C4-2B (cell line): ENCODE results near the gene LRRC8E.

Experiments
- ZFX ChIP-seq: fragments of 450-650 bp; IDR thresholded peaks from 2 replicates; pipeline ENCODE4 v1.6.1; 2017
- TF ChIP-seq, protein P1 (sequence below): fragments of 450-650 bp; conservative IDR thresholded peaks from 2 replicates; pipeline ENCODE4 v1.5.1; 2017; ENCODE audit warnings: mild to moderate bottlenecking

GRCh38 chr19:7924651-7925170 lies 36.4 kb downstream of the LRRC8E start:
- TF ChIP-seq, protein P1, sequence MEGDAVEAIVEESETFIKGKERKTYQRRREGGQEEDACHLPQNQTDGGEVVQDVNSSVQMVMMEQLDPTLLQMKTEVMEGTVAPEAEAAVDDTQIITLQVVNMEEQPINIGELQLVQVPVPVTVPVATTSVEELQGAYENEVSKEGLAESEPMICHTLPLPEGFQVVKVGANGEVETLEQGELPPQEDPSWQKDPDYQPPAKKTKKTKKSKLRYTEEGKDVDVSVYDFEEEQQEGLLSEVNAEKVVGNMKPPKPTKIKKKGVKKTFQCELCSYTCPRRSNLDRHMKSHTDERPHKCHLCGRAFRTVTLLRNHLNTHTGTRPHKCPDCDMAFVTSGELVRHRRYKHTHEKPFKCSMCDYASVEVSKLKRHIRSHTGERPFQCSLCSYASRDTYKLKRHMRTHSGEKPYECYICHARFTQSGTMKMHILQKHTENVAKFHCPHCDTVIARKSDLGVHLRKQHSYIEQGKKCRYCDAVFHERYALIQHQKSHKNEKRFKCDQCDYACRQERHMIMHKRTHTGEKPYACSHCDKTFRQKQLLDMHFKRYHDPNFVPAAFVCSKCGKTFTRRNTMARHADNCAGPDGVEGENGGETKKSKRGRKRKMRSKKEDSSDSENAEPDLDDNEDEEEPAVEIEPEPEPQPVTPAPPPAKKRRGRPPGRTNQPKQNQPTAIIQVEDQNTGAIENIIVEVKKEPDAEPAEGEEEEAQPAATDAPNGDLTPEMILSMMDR, result no peak
- TF ChIP-seq ZFX, result no peak
